ENCODE measurements around the gene TAS2R19.
"Not testable (repeated sequence)": the region's sequence is repeated elsewhere in the genome, so short reads cannot be mapped to it uniquely, and the experiment has no call there.

TAS2R19 gene

GRCh38 chr12:11059041-11059440 lies 36.6 kb upstream of the TAS2R19 start:
- DNase-seq (ENCODE audit: low spot score), result no peak
- CTCF ChIA-PET, result no interaction called here
- no peak for TF ChIP-seq CTCF (conservative IDR thresholded peaks at IDR 0.05; ENCODE audit: low read depth)
- H3K27ac ChIP-seq, result no peak overlapping the region
- POLR2A ChIA-PET (ENCODE audit: low non-redundant PET), result no interaction called here

DNA sequence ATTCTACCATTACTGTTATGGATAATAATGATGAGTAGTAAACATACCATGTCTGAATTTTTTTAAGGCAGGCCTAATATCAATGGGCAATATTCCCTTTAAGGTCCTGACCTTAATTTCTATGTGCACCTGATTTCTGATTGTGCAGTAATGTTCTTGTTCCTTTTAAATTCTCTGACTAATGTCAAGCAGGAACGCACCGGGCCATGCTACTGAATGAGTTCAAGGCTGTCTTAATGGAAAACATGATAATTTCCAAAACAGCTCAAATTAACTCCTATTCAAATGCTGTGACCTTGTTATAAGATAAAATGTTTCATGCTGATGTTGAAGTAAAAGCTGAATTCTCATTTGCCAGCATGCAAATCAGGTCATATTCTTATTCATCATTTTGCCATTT lies 32.9 kb upstream of the TAS2R19 start:
- ChIA-PET POLR2A (ENCODE audit: low non-redundant PET) (no interaction called here), CTCF (no interaction called here)
- no peak for TF ChIP-seq CTCF (conservative IDR thresholded peaks at IDR 0.05; ENCODE audit: low read depth)
- no peak for DNase-seq (ENCODE audit: low spot score)
- no peak overlapping the region for H3K27ac ChIP-seq

- CTCF ChIA-PET, H3K27ac ChIP-seq: not testable (repeated sequence)
- POLR2A ChIA-PET (ENCODE audit: low non-redundant PET), result interaction anchor here (0.6 kb wide), 1 partner anchor 62 kb away, joined by 3 read pairs; no protein-coding TSS in a partner anchor
- DNase-seq (ENCODE audit: low spot score), result peak; percentile 1
Measured at GRCh38 chr12:11049806-11050531, 27.5 kb upstream of the TAS2R19 start.

- CTCF ChIA-PET; DNase-seq (ENCODE audit: low spot score); H3K27ac ChIP-seq; POLR2A ChIA-PET (ENCODE audit: low non-redundant PET): not testable (repeated sequence)
Measured at GRCh38 chr12:11041366-11041765, 18.9 kb upstream of the TAS2R19 start.

DNA sequence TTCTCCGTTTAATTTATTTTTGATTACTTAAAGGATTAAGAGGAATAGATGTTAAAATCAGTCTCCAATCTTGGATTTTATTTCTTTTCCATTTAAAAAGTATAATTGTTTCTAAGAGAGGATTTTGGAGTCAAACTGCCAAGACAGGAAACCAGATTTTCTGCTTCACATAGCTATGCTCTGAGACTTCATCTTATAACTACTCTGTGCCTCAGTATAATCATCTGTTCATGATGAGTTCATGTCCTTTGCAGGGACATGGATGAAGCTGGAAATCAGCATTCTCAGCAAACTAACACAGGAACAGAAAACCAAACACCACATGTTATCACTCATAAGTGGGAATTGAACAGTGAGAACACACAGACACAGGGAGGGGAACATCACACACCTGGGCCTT lies 17.7 kb upstream of the TAS2R19 start:
- DNase-seq (ENCODE audit: low spot score), result no peak
- CTCF ChIA-PET, result no interaction called here
- no peak overlapping the region for H3K27ac ChIP-seq
- POLR2A ChIA-PET (ENCODE audit: low non-redundant PET), result no interaction called here
- no peak for TF ChIP-seq CTCF (conservative IDR thresholded peaks at IDR 0.05; ENCODE audit: low read depth)

DNA sequence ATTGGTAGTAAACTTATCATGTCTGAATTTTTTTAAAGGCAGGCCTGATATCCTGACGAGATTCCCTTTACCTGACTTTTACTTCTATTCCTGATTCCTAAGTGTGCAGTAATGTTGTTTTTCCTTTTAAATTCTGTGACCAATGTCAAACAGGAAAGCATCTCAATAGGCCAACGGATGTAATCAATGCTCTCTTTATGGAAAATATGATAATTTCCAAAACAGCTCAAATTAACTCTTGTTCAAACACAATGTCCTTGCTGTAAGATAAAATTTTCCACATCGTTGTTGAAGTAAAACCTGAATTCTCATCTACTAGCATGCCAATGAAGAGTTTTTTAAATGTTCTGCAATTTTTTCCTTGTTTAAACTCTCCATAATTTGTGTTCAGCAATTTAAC lies 16.8 kb upstream of the TAS2R19 start:
- no peak overlapping the region for H3K27ac ChIP-seq
- ChIA-PET CTCF (no interaction called here), POLR2A (ENCODE audit: low non-redundant PET) (no interaction called here)
- TF ChIP-seq CTCF (conservative IDR thresholded peaks at IDR 0.05; ENCODE audit: low read depth), result no peak
- DNase-seq (ENCODE audit: low spot score), result no peak

GRCh38 chr12:11033959-11034358 lies 11.5 kb upstream of the TAS2R19 start:
- CTCF ChIA-PET; POLR2A ChIA-PET (ENCODE audit: low non-redundant PET); DNase-seq (ENCODE audit: low spot score); H3K27ac ChIP-seq: not testable (repeated sequence)

DNA sequence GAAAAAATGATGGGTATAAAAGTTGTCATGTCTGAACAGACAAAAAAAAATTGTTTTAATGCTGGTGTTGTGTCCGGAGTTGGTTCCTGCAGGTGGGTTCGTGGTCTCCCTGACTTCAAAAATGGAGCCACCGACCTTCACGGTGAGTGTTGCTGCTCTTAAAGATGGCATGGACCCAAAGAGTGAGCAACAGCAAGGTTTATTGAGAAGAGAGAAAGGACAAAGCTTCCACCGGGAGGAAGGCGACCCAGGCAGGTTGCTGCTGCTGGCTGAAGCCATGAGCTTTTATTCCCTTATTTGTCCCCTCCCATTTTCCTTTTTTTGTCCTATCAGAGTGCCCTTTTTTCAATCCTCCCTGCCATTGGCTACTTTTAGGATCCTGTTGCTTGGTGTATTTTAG lies 8.9 kb upstream of the TAS2R19 start, which contains the start of gene TAS2R31:
TSS of gene TAS2R31 (minus strand) at position 101 of the 400 bp plus-strand sequence. CDS start at position 29, 72 bp downstream.
- TF ChIP-seq CTCF (conservative IDR thresholded peaks at IDR 0.05; ENCODE audit: low read depth), result no peak
- ChIA-PET CTCF (no interaction called here), POLR2A (ENCODE audit: low non-redundant PET) (no interaction called here)
- no peak within 1 kb of the TSS for H3K27ac ChIP-seq
- DNase-seq (ENCODE audit: low spot score), result no peak
